Smooth muscle cell (in vitro differentiated cells): ENCODE data around the gene ADCY7. TPM values are rescaled to one million over a fixed set of nuclear protein-coding genes. Genes with fewer than 3 reads are reported as not detected.

Source experiments
- DNase-seq: peaks from one replicate; lab custom pipeline; 2025; ENCODE audit not compliant: unreplicated experiment; lab: John Stamatoyannopoulos, UW
- H2AFZ ChIP-seq: fragments of 200-600 bp; sonication (generic); 2 replicates; pipeline ENCODE4 v1.6.0; 2016; ENCODE audit warnings: antibody characterized with exemption, low read depth, mild to moderate bottlenecking
- H3F3A ChIP-seq: fragments of 200-600 bp; sonication (generic); 2 replicates; pipeline ENCODE4 v1.6.0; 2017; ENCODE audit warnings: antibody characterized with exemption, low read depth
- H3K27ac ChIP-seq: fragments of 200-600 bp; sonication (generic); 2 replicates; pipeline ENCODE4 v1.5.1; 2016; ENCODE audit warnings: low read depth, mild to moderate bottlenecking
- H3K27me3 ChIP-seq: fragments of 200-600 bp; sonication (generic); 2 replicates; pipeline ENCODE4 v1.6.1; 2016; ENCODE audit warnings: low read depth, mild to moderate bottlenecking
- H3K36me3 ChIP-seq: fragments of 200-600 bp; sonication (generic); 2 replicates; pipeline ENCODE4 v1.5.1; 2016; ENCODE audit warnings: low read depth
- H3K4me1 ChIP-seq: fragments of 200-600 bp; sonication (generic); 2 replicates; pipeline ENCODE4 v1.5.1; 2016; ENCODE audit warnings: low read depth
- H3K4me2 ChIP-seq: fragments of 200-600 bp; sonication (generic); 2 replicates; pipeline ENCODE4 v1.6.0; 2016; ENCODE audit warnings: mild to moderate bottlenecking
- H3K4me3 ChIP-seq: fragments of 200-600 bp; sonication (generic); 2 replicates; pipeline ENCODE4 v1.5.1; 2016; ENCODE audit warnings: mild to moderate bottlenecking
- H3K79me2 ChIP-seq: fragments of 200-600 bp; sonication (generic); 2 replicates; pipeline ENCODE4 v1.6.0; 2016; ENCODE audit warnings: low read depth, mild to moderate bottlenecking
- H3K9ac ChIP-seq: fragments of 200-600 bp; sonication (generic); 2 replicates; pipeline ENCODE4 v1.6.0; 2016; ENCODE audit warnings: low read depth
- H3K9me3 ChIP-seq: fragments of 200-600 bp; sonication (generic); replicated peaks from 2 replicates; pipeline ENCODE4 v1.5.1; 2016; ENCODE audit warnings: low read depth
- H4K20me1 ChIP-seq: fragments of 200-600 bp; sonication (generic); 2 replicates; pipeline ENCODE4 v1.6.0; 2016; ENCODE audit warnings: low read depth
- CTCF ChIP-seq: fragments of 200-600 bp; sonication (generic); IDR thresholded peaks from 2 replicates; pipeline ENCODE4 v1.5.1; 2017; ENCODE audit warnings: borderline replicate concordance, mild to moderate bottlenecking, antibody characterized with exemption; ENCODE audit not compliant: insufficient read depth, poor library complexity, severe bottlenecking
- WGBS: methylation state at CpG from one replicate; pipeline ENCODE4 v1.1.7; 2016; ENCODE audit warnings: low lambda C conversion rate; 5-methylcytosine and 5-hydroxymethylcytosine counted together
- polyA plus RNA-seq: library from polyadenylated mRNA; unstranded; fragments of >200 nt; fragmentation: Nextera tagmentation; extraction: Ambion mirVana; gene quantifications from 2 replicates; pipeline ENCODE4 v1.2.1, GENCODE V29; 2016
- total RNA-seq: library from RNA; depleted of rRNA; stranded (reverse); fragments of >200 nt; gene quantifications from 2 replicates; pipeline ENCODE4 v1.2.3, GENCODE V29; 2014

ADCY7 gene
- total and polyA plus RNA-seq, 2 experiments from 2014 or later, result 28.1 to 31.6 TPM

- Histone ChIP-seq H3K9ac (no peak overlapping the region), H3K4me2 (no peak overlapping the region), H3K36me3 (peaks cover 11% of the 10 kb centered on the region), H3K27ac (peak overlapping the region; percentile 86), H3K79me2 (no peaks in the 10 kb centered on the region), H3K4me3 (no peak overlapping the region), H4K20me1 (no peaks in the 10 kb centered on the region), H2AFZ (no peak overlapping the region), H3K27me3 (no peaks in the 10 kb centered on the region), H3F3A (peaks cover 30% of the 10 kb centered on the region), H3K9me3 (no peaks in the 10 kb centered on the region), H3K4me1 (peaks cover 5% of the 10 kb centered on the region)
- 85% methylated on average over 8 of the region's 8 CpGs for WGBS
- DNase-seq, result no peak
- TF ChIP-seq CTCF, result no peak
Observed at GRCh38 chr16:50314665-50315064, 48.3 kb downstream of the ADCY7 start.

GRCh38 chr16:50315346-50315997 lies 49.1 kb downstream of the ADCY7 start:
- H3K36me3 ChIP-seq, result peaks cover 11% of the 10 kb centered on the region
- no peaks in the 10 kb centered on the region for H3K27me3 ChIP-seq
- peaks cover 5% of the 10 kb centered on the region for H3K4me1 ChIP-seq
- H3K9me3 ChIP-seq, result no peaks in the 10 kb centered on the region
- 68% methylated on average over 15 of the region's 15 CpGs for WGBS
- no peak for DNase-seq
- no peak overlapping the region for H3K4me2 ChIP-seq
- H3K4me3 ChIP-seq, result no peak overlapping the region
- H3K27ac ChIP-seq, result peak overlapping the region; percentile 86
- H4K20me1 ChIP-seq, result no peaks in the 10 kb centered on the region
- peak overlapping the region; percentile 35 for H3K9ac ChIP-seq
- H2AFZ ChIP-seq, result no peak overlapping the region
- TF ChIP-seq CTCF, result no peak
- H3F3A ChIP-seq, result peaks cover 36% of the 10 kb centered on the region
- H3K79me2 ChIP-seq, result no peaks in the 10 kb centered on the region

- peak overlapping the region; percentile 40 for H3K4me2 ChIP-seq
- no peaks in the 10 kb centered on the region for H3K9me3 ChIP-seq
- H3K36me3 ChIP-seq, result peaks cover 11% of the 10 kb centered on the region
- H3F3A ChIP-seq, result peaks cover 44% of the 10 kb centered on the region
- no peaks in the 10 kb centered on the region for H3K79me2 ChIP-seq
- H3K27me3 ChIP-seq, result no peaks in the 10 kb centered on the region
- TF ChIP-seq CTCF, result no peak
- no peak overlapping the region for H2AFZ ChIP-seq
- no peaks in the 10 kb centered on the region for H4K20me1 ChIP-seq
- WGBS, result 63% methylated on average over 12 of the region's 12 CpGs
- peaks cover 5% of the 10 kb centered on the region for H3K4me1 ChIP-seq
- H3K4me3 ChIP-seq, result no peak overlapping the region
- peak overlapping the region; percentile 35 for H3K9ac ChIP-seq
- DNase-seq, result no peak
- H3K27ac ChIP-seq, result peak overlapping the region; percentile 86
Observed at GRCh38 chr16:50316102-50316847, 49.9 kb downstream of the ADCY7 start.
